Psoas muscle (tissue), 8 donors: ENCODE data around the gene ODAD4. TPM values are rescaled to one million over a fixed set of nuclear protein-coding genes. Genes with fewer than 3 reads are reported as not detected.
A peak's percentile ranks its signal among the peaks of the same experiment; 100 is the strongest.
"Not testable (repeated sequence)": the region's sequence is repeated elsewhere in the genome, so short reads cannot be mapped to it uniquely, and the experiment has no call there.

Experiments
- ATAC-seq, 4 donors: fragments of 200-7000 bp; cut with Tn5 transposase; one replicate each; pipeline ENCODE4 v1.9.1; 2020; ENCODE audit warnings: moderate library complexity in 3 of 4, mild to moderate bottlenecking in 2 of 4
- DNase-seq, 2 donors: peaks; one replicate each; pipeline ENCODE4 v3.0.0-alpha.2; 2020
- H3K27ac ChIP-seq: fragments of 200-600 bp; one replicate; pipeline ENCODE4 v1.8.0; 2022
- H3K27me3 ChIP-seq, 3 donors: fragments of 200-600 bp in 1 of 3; one replicate each; pipeline versions ENCODE4 v1.6.1 to v1.8.0; 2013 to 2022; ENCODE audit warnings: low read length in 2 of 3, mild to moderate bottlenecking in 2 of 3, moderate library complexity in 1 of 3; ENCODE audit not compliant: insufficient read depth in 3 of 3
- H3K36me3 ChIP-seq, 2 donors: fragments of 200-600 bp in 1 of 2; one replicate each; pipeline versions ENCODE4 v1.6.1 to v1.8.0; 2013 to 2022; ENCODE audit warnings: low read depth in 1 of 2, mild to moderate bottlenecking in 1 of 2, moderate library complexity in 1 of 2; ENCODE audit not compliant: insufficient read depth in 1 of 2
- H3K4me1 ChIP-seq: fragments of 200-600 bp; one replicate; pipeline ENCODE4 v1.8.0; 2022
- H3K4me3 ChIP-seq: fragments of 200-600 bp; one replicate; pipeline ENCODE4 v1.8.0; 2022; ENCODE audit warnings: mild to moderate bottlenecking
- H3K9me3 ChIP-seq: fragments of 200-600 bp; one replicate; pipeline ENCODE4 v1.8.0; 2022
- CTCF ChIP-seq: fragments of 200-600 bp; IDR thresholded peaks from one replicate; pipeline ENCODE4 v1.8.0; 2022; ENCODE audit warnings: antibody characterized with exemption
- WGBS, 3 donors: extraction: QIAGEN DNeasy Blood & Tissue Kit; methylation state at CpG; one replicate each; pipeline versions ENCODE4 v1.1.6 to v1.1.7; 2013; 5-methylcytosine and 5-hydroxymethylcytosine counted together
- intact Hi-C, 2 donors: fragments of 100-400 bp; cut with DNase I; formaldehyde crosslinking; loops; one replicate each; pipeline versions ENCODE4 v1.11.0 to v1.14.2; 2022
- polyA plus RNA-seq, 3 donors: library from polyadenylated mRNA; stranded (reverse); fragments of 200-250 nt; gene quantifications; one replicate each; pipeline ENCODE4 v1.2.3, GENCODE V29; 2013
- total RNA-seq, 4 donors: library from RNA; stranded (reverse); fragmentation: NEBNext Ultra II Directional in 2 of 4; extraction: Animal tissue kit (Norgen Biotek cat#: 25700) in 2 of 4; gene quantifications; one replicate each; pipeline versions ENCODE4 v1.2.1 to v1.2.4, GENCODE V29; 2021 to 2023
- donor health status: healthy with polysubstance abuse.
- donor health status: DM: no; HTN: no; CAD: no; lungs with moderate emphysema.
- donor health status: Bipolar disorder and iron deficiency.
- donor health status: healthy.
- donor health status: DM: yes; HTN: yes; CAD: no.
- donor health status: DM: no; HTN: no; CAD: no.
- donor health status: DM: no; HTN: no; CAD: no.
- donor health status: DM: yes; HTN: yes; CAD: no.

ODAD4 gene
- total and polyA plus RNA-seq, 7 donors = 0.17 to 0.99 (median 0.32) TPM; not detected in 2

- Histone ChIP-seq H3K9me3 (no peaks in the 10 kb centered on the region), H3K27ac (no peak overlapping the region)
These were observed 80.6 kb downstream of the ODAD4 start for GRCh38 chr17:42010898-42011516.

GRCh38 chr17:42012363-42012762 lies 81.9 kb downstream of the ODAD4 start:
- not testable (repeated sequence) for H3K9me3 ChIP-seq, ATAC-seq, H3K27me3 ChIP-seq, DNase-seq, H3K4me3 ChIP-seq
- peak overlapping the region; percentile 62 for H3K27ac ChIP-seq
- peaks cover 65% of the 10 kb centered on the region for H3K4me1 ChIP-seq
- WGBS, 3 donors = 78 to 81% (median 79%) methylated on average over 4 of the region's 4 CpGs
- peaks cover 0 to 12% of the 10 kb centered on the region in 2 donors for H3K36me3 ChIP-seq
- intact Hi-C loops = loop anchor here in 1 of 2 donors (5.0 kb wide), 1 partner anchor 35 kb away; no protein-coding TSS in a partner anchor

More at GRCh38 chr17:42010898-42011516, 80.6 kb downstream of the ODAD4 start:
- 88 to 93% (median 91%) methylated on average over 3 of the region's 3 CpGs for WGBS, 3 donors
- H3K36me3 ChIP-seq = peaks cover 0 to 12% of the 10 kb centered on the region in 2 donors
- no peaks in the 10 kb centered on the region for H3K27me3 ChIP-seq
- no peak for DNase-seq
- TF ChIP-seq CTCF = no peak
- intact Hi-C loops = loop anchor here in 1 of 2 donors (5.0 kb wide), 1 partner anchor 34 kb away; no protein-coding TSS in a partner anchor
- H3K4me1 ChIP-seq = peaks cover 69% of the 10 kb centered on the region
- H3K4me3 ChIP-seq = no peak overlapping the region
- ATAC-seq = no peak

- H3K9me3 ChIP-seq, H3K4me3 ChIP-seq, ATAC-seq, H3K27me3 ChIP-seq, DNase-seq: not testable (repeated sequence)
- WGBS, 3 donors = 78 to 89% (median 78%) methylated on average over 12 of the region's 12 CpGs
- intact Hi-C loops = loop anchor here in 1 of 2 donors (5.0 kb wide), 1 partner anchor 36 kb away; no protein-coding TSS in a partner anchor
- peaks cover 0 to 12% of the 10 kb centered on the region in 2 donors for H3K36me3 ChIP-seq
- peaks cover 68% of the 10 kb centered on the region for H3K4me1 ChIP-seq
- H3K27ac ChIP-seq = peak overlapping the region; percentile 62
These were observed 83.3 kb downstream of the ODAD4 start for GRCh38 chr17:42013740-42014139.

Other genes starting within 250 kb of the ODAD4 start
- 1,000 to 10,000 TPM; 1,399 to 2,094 (median 1,752) TPM for gene EIF1, start 241.7 kb upstream of the ODAD4 start, total RNA-seq
- gene EIF1, start 241.7 kb upstream of the ODAD4 start, polyA plus RNA-seq = 1,000 to 10,000 TPM; 1,437 to 2,724 (median 2,114) TPM
- not detected for gene GAST, start 218.3 kb upstream of the ODAD4 start, total RNA-seq
- gene GAST, start 218.3 kb upstream of the ODAD4 start, polyA plus RNA-seq = not detected
- under 1 TPM in 2 of 4 donors, not detected in 2; 0.06 to 0.14 TPM for gene HAP1, start 196.0 kb upstream of the ODAD4 start, total RNA-seq
- under 1 TPM; under 0.01 to 0.03 (median 0.01) TPM for gene HAP1, start 196.0 kb upstream of the ODAD4 start, polyA plus RNA-seq
- 10 to 100 TPM; 19.4 to 55.0 (median 43.5) TPM for gene JUP, start 143.9 kb upstream of the ODAD4 start, total RNA-seq
- gene JUP, start 143.9 kb upstream of the ODAD4 start, polyA plus RNA-seq = 10 to 100 TPM in 2 of 3 donors, 1 to 10 TPM in 1; 9.4 to 30.3 (median 25.8) TPM
- gene P3H4, start 118.7 kb upstream of the ODAD4 start, total RNA-seq = 1 to 10 TPM; 1.7 to 3.4 (median 2.5) TPM
- 1 to 10 TPM in 2 of 3 donors, under 1 TPM in 1; 0.58 to 1.5 (median 1.4) TPM for gene P3H4, start 118.7 kb upstream of the ODAD4 start, polyA plus RNA-seq
- 1 to 10 TPM; 5.4 to 9.5 (median 6.8) TPM for gene FKBP10, start 117.6 kb upstream of the ODAD4 start, total RNA-seq
- gene FKBP10, start 117.6 kb upstream of the ODAD4 start, polyA plus RNA-seq = 1 to 10 TPM; 3.9 to 5.8 (median 4.7) TPM
- gene NT5C3B, start 94.4 kb upstream of the ODAD4 start, total RNA-seq = 10 to 100 TPM; 12.2 to 19.3 (median 17.7) TPM
- gene NT5C3B, start 94.4 kb upstream of the ODAD4 start, polyA plus RNA-seq = 10 to 100 TPM; 18.3 to 27.5 (median 22.5) TPM
- gene KLHL10, start 92.8 kb upstream of the ODAD4 start, total RNA-seq = not detected
- gene KLHL10, start 92.8 kb upstream of the ODAD4 start, polyA plus RNA-seq = under 1 TPM in 1 of 3 donors, not detected in 2; 0.04 TPM
- gene KLHL11, start 65.2 kb upstream of the ODAD4 start, total RNA-seq = 1 to 10 TPM; 2.1 to 3.4 (median 2.5) TPM
- 1 to 10 TPM; 1.1 to 6.1 (median 1.4) TPM for gene KLHL11, start 65.2 kb upstream of the ODAD4 start, polyA plus RNA-seq
- gene ACLY, start 11.7 kb upstream of the ODAD4 start, total RNA-seq = 10 to 100 TPM; 18.6 to 24.1 (median 21.5) TPM
- 10 to 100 TPM; 10.5 to 20.5 (median 17.9) TPM for gene ACLY, start 11.7 kb upstream of the ODAD4 start, polyA plus RNA-seq
- gene CNP, start 36.2 kb downstream of the ODAD4 start, total RNA-seq = 10 to 100 TPM; 21.0 to 26.8 (median 22.9) TPM
- gene CNP, start 36.2 kb downstream of the ODAD4 start, polyA plus RNA-seq = 10 to 100 TPM; 17.6 to 22.6 (median 21.2) TPM
- 100 to 1,000 TPM in 1 of 4 donors, 10 to 100 TPM in 3; 66.3 to 102 (median 76.9) TPM for gene DNAJC7, start 86.8 kb downstream of the ODAD4 start, total RNA-seq
- 100 to 1,000 TPM in 1 of 3 donors, 10 to 100 TPM in 2; 85.4 to 142 (median 93.3) TPM for gene DNAJC7, start 86.8 kb downstream of the ODAD4 start, polyA plus RNA-seq
- 10 to 100 TPM; 35.0 to 46.8 (median 39.4) TPM for gene NKIRAS2, start 89.5 kb downstream of the ODAD4 start, total RNA-seq
- gene NKIRAS2, start 89.5 kb downstream of the ODAD4 start, polyA plus RNA-seq = 10 to 100 TPM; 41.5 to 81.1 (median 43.1) TPM
- 1 to 10 TPM in 2 of 4 donors, under 1 TPM in 2; 0.56 to 1.2 (median 0.82) TPM for gene C17orf113, start 120.0 kb downstream of the ODAD4 start, total RNA-seq
- gene C17orf113, start 120.0 kb downstream of the ODAD4 start, polyA plus RNA-seq = under 1 TPM; 0.08 to 0.22 (median 0.12) TPM
- gene ZNF385C, start 167.9 kb downstream of the ODAD4 start, total RNA-seq = 1 to 10 TPM in 3 of 4 donors, under 1 TPM in 1; 0.50 to 9.2 (median 1.1) TPM
- under 1 TPM; 0.22 to 0.36 (median 0.32) TPM for gene ZNF385C, start 167.9 kb downstream of the ODAD4 start, polyA plus RNA-seq
- 1 to 10 TPM; 2.0 to 4.2 (median 3.1) TPM for gene DHX58, start 182.1 kb downstream of the ODAD4 start, total RNA-seq
- 1 to 10 TPM; 1.3 to 2.8 (median 2.0) TPM for gene DHX58, start 182.1 kb downstream of the ODAD4 start, polyA plus RNA-seq
- gene KAT2A, start 190.8 kb downstream of the ODAD4 start, total RNA-seq = 10 to 100 TPM; 12.3 to 35.3 (median 20.0) TPM
- gene KAT2A, start 190.8 kb downstream of the ODAD4 start, polyA plus RNA-seq = 10 to 100 TPM; 20.9 to 23.5 (median 21.2) TPM
- under 1 TPM in 1 of 4 donors, not detected in 3; 0.43 TPM for gene HSPB9, start 192.2 kb downstream of the ODAD4 start, total RNA-seq
- gene HSPB9, start 192.2 kb downstream of the ODAD4 start, polyA plus RNA-seq = under 1 TPM in 2 of 3 donors, not detected in 1; 0.03 to 0.53 TPM
- 10 to 100 TPM; 27.3 to 43.2 (median 38.7) TPM for gene RAB5C, start 224.4 kb downstream of the ODAD4 start, total RNA-seq
- gene RAB5C, start 224.4 kb downstream of the ODAD4 start, polyA plus RNA-seq = 10 to 100 TPM; 41.5 to 70.9 (median 60.0) TPM